HepG2 (cell line): ENCODE data around the gene RPS6KB2. TPM values are rescaled to one million over a fixed set of nuclear protein-coding genes. Genes with fewer than 3 reads are reported as not detected.

Source experiments
- AHDC1 ChIP-seq: sonication (generic); formaldehyde crosslinking; IDR thresholded peaks from 2 replicates; pipeline ENCODE4 v1.5.1; 2020; ENCODE audit warnings: mild to moderate bottlenecking, missing genetic modification reagents, borderline replicate concordance
- ATF7 ChIP-seq, 2 experiments: fragments of 450-650 bp in 1 of 2; sonication (generic) in 1 of 2; formaldehyde crosslinking in 1 of 2; IDR thresholded peaks; 2 replicates each; pipeline versions ENCODE4 v1.4.0 to v1.6.1; 2016 to 2020; ENCODE audit warnings: antibody characterized with exemption in 1 of 2, mild to moderate bottlenecking in 1 of 2, missing genetic modification reagents in 1 of 2
- CAMTA2 ChIP-seq: sonication (generic); formaldehyde crosslinking; IDR thresholded peaks from 2 replicates; pipeline ENCODE4 v1.4.0; 2020; ENCODE audit warnings: mild to moderate bottlenecking, missing genetic modification reagents, borderline replicate concordance
- ETV5 ChIP-seq: IDR thresholded peaks from 2 replicates; pipeline ENCODE4 v1.6.1; 2018; ENCODE audit warnings: missing biosample characterization, missing genetic modification reagents, inconsistent platforms, borderline replicate concordance
- GMEB1 ChIP-seq: sonication (generic); formaldehyde crosslinking; IDR thresholded peaks from 2 replicates; pipeline ENCODE4 v1.5.1; 2020; ENCODE audit warnings: missing genetic modification reagents, mild to moderate bottlenecking, borderline replicate concordance
- GRHL1 ChIP-seq: sonication (generic); formaldehyde crosslinking; conservative IDR thresholded peaks from 2 replicates; pipeline ENCODE4 v1.8.0; 2022; ENCODE audit warnings: missing genetic modification reagents
- NCOA5 ChIP-seq: sonication (generic); formaldehyde crosslinking; IDR thresholded peaks from 2 replicates; pipeline ENCODE4 v1.4.0; 2020; ENCODE audit warnings: missing genetic modification reagents
- REL ChIP-seq: sonication (generic); formaldehyde crosslinking; conservative IDR thresholded peaks from 2 replicates; pipeline ENCODE4 v1.8.0; 2022; ENCODE audit warnings: mild to moderate bottlenecking, missing genetic modification reagents, moderate library complexity
- SOX6 ChIP-seq, 2 experiments: fragments of 450-650 bp in 1 of 2; sonication (generic) in 1 of 2; formaldehyde crosslinking in 1 of 2; IDR thresholded peaks; 2 replicates each; pipeline versions ENCODE4 v1.4.0 to v1.6.1; 2017 to 2020; ENCODE audit warnings: antibody characterized with exemption in 1 of 2, mild to moderate bottlenecking in 1 of 2, missing genetic modification reagents in 1 of 2
- STAT6 ChIP-seq: sonication (generic); formaldehyde crosslinking; IDR thresholded peaks from 2 replicates; pipeline ENCODE4 v1.4.0; 2020; ENCODE audit warnings: missing genetic modification reagents, mild to moderate bottlenecking, borderline replicate concordance
- SYNCRIP ChIP-seq: fragments of 200-400 bp; formaldehyde crosslinking; IDR thresholded peaks from 2 replicates; pipeline ENCODE4 v1.6.1; 2018; ENCODE audit warnings: mild to moderate bottlenecking, low read depth, low read length; ENCODE audit not compliant: insufficient read depth
- ZNF296 ChIP-seq: sonication (generic); formaldehyde crosslinking; conservative IDR thresholded peaks from 2 replicates; pipeline ENCODE4 v1.5.0; 2020; ENCODE audit warnings: mild to moderate bottlenecking, missing genetic modification reagents
- ZNF3 ChIP-seq: IDR thresholded peaks from 2 replicates; pipeline ENCODE4 v1.7.0; 2017; ENCODE audit warnings: inconsistent platforms
- ZNF317 ChIP-seq: sonication (generic); formaldehyde crosslinking; IDR thresholded peaks from 2 replicates; pipeline ENCODE4 v1.5.0; 2020; ENCODE audit warnings: mild to moderate bottlenecking, missing genetic modification reagents
- ZSCAN22 ChIP-seq: sonication (generic); formaldehyde crosslinking; IDR thresholded peaks from 2 replicates; pipeline ENCODE4 v1.4.0; 2020; ENCODE audit warnings: mild to moderate bottlenecking, missing genetic modification reagents
- polyA plus RNA-seq, 8 experiments: library from polyadenylated mRNA; depleted of rRNA in 3 of 8; stranded (reverse) in 7 of 8; unstranded in 1 of 8; fragments of >200 nt; fragmentation: Illumina TruSeq in 4 of 8; extraction: Trizol in 4 of 8; gene quantifications; 2 replicates each; pipeline versions ENCODE4 v1.2.1 to v1.2.3, GENCODE V29; 2011 to 2016; ENCODE audit warnings: low read depth in 4 of 8, missing spikeins in 1 of 8, mixed read lengths in 1 of 8; ENCODE audit not compliant: insufficient read depth in 1 of 8
- total RNA-seq, 5 experiments: library from RNA; depleted of rRNA; stranded (reverse); fragments of >200 nt; fragmentation: Illumina TruSeq; extraction: Trizol; gene quantifications; 2 replicates each; pipeline ENCODE4 v1.2.3, GENCODE V29; 2016; ENCODE audit warnings: low read depth in 1 of 5

RPS6KB2 gene
- total and polyA plus RNA-seq, 2 of the 13 experiments (the other 11 are each of a cell fraction or from before 2014, with no cell fraction given): 52.9 to 54.8 TPM

GRCh38 chr11:67428052-67429001 is at the start of gene RPS6KB2 (continued):
- no peak for TF ChIP-seq AHDC1 (CRISPR knock-in tag)
- TF ChIP-seq CAMTA2 (CRISPR knock-in tag): 0 out of 2 replicates have a peak, but pooled peaks have one; percentile 22
- TF ChIP-seq NCOA5 (CRISPR knock-in tag): no peak
- TF ChIP-seq STAT6 (CRISPR knock-in tag): peak; percentile 93; the same call in 1 of the 2 replicates
- peak; percentile 80; the same call in 1 of the 2 replicates for TF ChIP-seq ETV5 (CRISPR knock-in tag)
- no peak for TF ChIP-seq ZNF317 (CRISPR knock-in tag)
- no peak for TF ChIP-seq ZSCAN22 (CRISPR knock-in tag)
- TF ChIP-seq ZNF296 (CRISPR knock-in tag): no peak
- peak; percentile 88 for TF ChIP-seq GMEB1 (CRISPR knock-in tag)
- TF ChIP-seq ZNF3 (CRISPR knock-in tag): no peak
- no peak for TF ChIP-seq SOX6 (IDR thresholded peaks at IDR 0.05)
- no peak; the same call in 1 of the 2 replicates for TF ChIP-seq SOX6 (CRISPR knock-in tag; IDR thresholded peaks at IDR 0.05)
- no peak for TF ChIP-seq REL
- peak; percentile 16; the same call in 1 of the 2 replicates for TF ChIP-seq ATF7 (IDR thresholded peaks at IDR 0.05)
- 0 out of 2 replicates have a peak, but pooled peaks have one; percentile 64 for TF ChIP-seq ATF7 (CRISPR knock-in tag; IDR thresholded peaks at IDR 0.05)
- TF ChIP-seq GRHL1 (CRISPR knock-in tag): no peak
- TF ChIP-seq SYNCRIP: no peak
